NCI-H1417 treated with DMSO at 0.1 percent for 48 hours (cell line): ENCODE measurements around the gene ASXL2.

ENCODE experiments used
- DNase-seq: peaks from one replicate; lab custom pipeline; 2025; lab: John Stamatoyannopoulos, UW

Gene ASXL2

GRCh38 chr2:25799301-25799700 lies 79.0 kb downstream of the ASXL2 start:
- DNase-seq, result no peak

GRCh38 chr2:25797620-25798488 lies 80.4 kb downstream of the ASXL2 start:
- DNase-seq, result no peak

- DNase-seq, result no peak
These were observed 83.6 kb downstream of the ASXL2 start for GRCh38 chr2:25794544-25795276.

GRCh38 chr2:25790074-25790790 lies 88.1 kb downstream of the ASXL2 start:
- no peak for DNase-seq

- DNase-seq, result no peak
These were observed 89.8 kb downstream of the ASXL2 start for GRCh38 chr2:25788457-25788856.

- DNase-seq, result no peak
These were observed 91.3 kb downstream of the ASXL2 start for GRCh38 chr2:25787020-25787419.

- DNase-seq, result no peak
These were observed 93.9 kb downstream of the ASXL2 start for GRCh38 chr2:25784404-25784803.

GRCh38 chr2:25777077-25777476 lies 101.2 kb downstream of the ASXL2 start:
- no peak for DNase-seq

GRCh38 chr2:25772078-25772477 lies 106.2 kb downstream of the ASXL2 start:
- DNase-seq, result no peak

- DNase-seq, result no peak
These were observed 114.7 kb downstream of the ASXL2 start for GRCh38 chr2:25763575-25763974.

GRCh38 chr2:25760297-25760696 lies 118.0 kb downstream of the ASXL2 start:
- no peak for DNase-seq

- no peak for DNase-seq
These were observed 119.9 kb downstream of the ASXL2 start for GRCh38 chr2:25758348-25758747.

- DNase-seq, result no peak
These were observed 120.4 kb downstream of the ASXL2 start for GRCh38 chr2:25757906-25758305.

GRCh38 chr2:25756536-25756935 lies 121.8 kb downstream of the ASXL2 start:
- no peak for DNase-seq

- DNase-seq, result no peak
These were observed 128.6 kb downstream of the ASXL2 start for GRCh38 chr2:25749676-25750075.

GRCh38 chr2:25744055-25744454 lies 134.2 kb downstream of the ASXL2 start:
- DNase-seq, result no peak

GRCh38 chr2:25743132-25743830 lies 135.0 kb downstream of the ASXL2 start:
- no peak for DNase-seq

- DNase-seq, result no peak
These were observed 135.8 kb downstream of the ASXL2 start for GRCh38 chr2:25742501-25742900.

- no peak for DNase-seq
These were observed 137.4 kb downstream of the ASXL2 start for GRCh38 chr2:25740810-25741381.

- no peak for DNase-seq
These were observed 139.6 kb downstream of the ASXL2 start for GRCh38 chr2:25738383-25739343.
